HEK293T (cell line): Measurements from ENCODE around the gene C6orf89.

Experiments
- CTCF ChIA-PET: fragments of 350-600 bp; formaldehyde crosslinking; extraction: SDS; loops from one replicate; lab custom pipeline; 2021; ENCODE audit warnings: antibody characterized with exemption, inconsistent platforms; lab: Yijun Ruan, JAX
- POLR2A ChIA-PET: fragments of 350-600 bp; formaldehyde crosslinking; extraction: SDS; loops from one replicate; lab custom pipeline; 2020; ENCODE audit warnings: antibody characterized with exemption, inconsistent platforms; lab: Yijun Ruan, JAX
- DNase-seq: peaks from one replicate; pipeline ENCODE4 v3.0.0; 2012; ENCODE audit warnings: mixed read lengths; ENCODE audit errors: extremely low spot score
- ARNT ChIP-seq: fragments of 450-650 bp; IDR thresholded peaks from 2 replicates; pipeline ENCODE4 v1.6.1; 2017; ENCODE audit warnings: mild to moderate bottlenecking
- BHLHE40 ChIP-seq: fragments of 450-650 bp; IDR thresholded peaks from 2 replicates; pipeline ENCODE4 v1.6.1; 2016; ENCODE audit warnings: mild to moderate bottlenecking, moderate library complexity, borderline replicate concordance
- CTBP1 ChIP-seq: fragments of 450-650 bp; IDR thresholded peaks from 2 replicates; pipeline ENCODE4 v1.6.1; 2016; ENCODE audit warnings: borderline replicate concordance
- ELF4 ChIP-seq: fragments of 450-650 bp; IDR thresholded peaks from 2 replicates; pipeline ENCODE4 v1.6.1; 2017; ENCODE audit warnings: antibody characterized with exemption
- FOXA1 ChIP-seq: fragments of 450-650 bp; IDR thresholded peaks from 2 replicates; pipeline ENCODE4 v1.6.1; 2016; ENCODE audit warnings: mild to moderate bottlenecking
- FOXK2 ChIP-seq: fragments of 450-650 bp; IDR thresholded peaks from 2 replicates; pipeline ENCODE4 v1.6.1; 2016; ENCODE audit warnings: mild to moderate bottlenecking
- FOXM1 ChIP-seq: fragments of 450-650 bp; IDR thresholded peaks from 2 replicates; pipeline ENCODE4 v1.6.1; 2017; ENCODE audit warnings: mild to moderate bottlenecking, borderline replicate concordance
- HDGF ChIP-seq: fragments of 450-650 bp; IDR thresholded peaks from 2 replicates; pipeline ENCODE4 v1.6.1; 2017; ENCODE audit warnings: antibody characterized with exemption, borderline replicate concordance
- L3MBTL2 ChIP-seq: fragments of 450-650 bp; conservative IDR thresholded peaks from 2 replicates; pipeline ENCODE4 v1.6.1; 2016; ENCODE audit warnings: mild to moderate bottlenecking
- LEF1 ChIP-seq: fragments of 450-650 bp; IDR thresholded peaks from 2 replicates; pipeline ENCODE4 v1.6.1; 2017; ENCODE audit warnings: mild to moderate bottlenecking, borderline replicate concordance
- NFRKB ChIP-seq: fragments of 450-650 bp; IDR thresholded peaks from 2 replicates; pipeline ENCODE4 v1.6.1; 2016; ENCODE audit warnings: mild to moderate bottlenecking, moderate library complexity
- PKNOX1 ChIP-seq: fragments of 450-650 bp; IDR thresholded peaks from 2 replicates; pipeline ENCODE4 v1.6.1; 2016
- SP1 ChIP-seq: fragments of 450-650 bp; IDR thresholded peaks from 2 replicates; pipeline ENCODE4 v1.6.1; 2017
- SUZ12 ChIP-seq: fragments of 450-650 bp; IDR thresholded peaks from 2 replicates; pipeline ENCODE4 v1.6.1; 2016; ENCODE audit warnings: mild to moderate bottlenecking
- TARDBP ChIP-seq: fragments of 450-650 bp; IDR thresholded peaks from 2 replicates; pipeline ENCODE4 v1.6.1; 2016
- ZNF384 ChIP-seq: fragments of 450-650 bp; IDR thresholded peaks from 2 replicates; pipeline ENCODE4 v1.6.1; 2016

Gene C6orf89

GRCh38 chr6:36904114-36904513, 18.4 kb downstream of the C6orf89 start:
- no peak for DNase-seq
- TF ChIP-seq PKNOX1: no peak
- ChIA-PET CTCF (no interaction called here), POLR2A (no interaction called here)

GRCh38 chr6:36904851-36905393, 19.2 kb downstream of the C6orf89 start:
- TF ChIP-seq ARNT (no peak), BHLHE40 (no peak), NFRKB (no peak), ZNF384 (no peak), SUZ12 (no peak), FOXK2 (no peak), SP1 (no peak), FOXA1 (no peak), CTBP1 (no peak), PKNOX1 (no peak), ELF4 (no peak), LEF1 (no peak), HDGF (no peak), FOXM1 (no peak), L3MBTL2 (no peak)
- DNase-seq: no peak
- CTCF ChIA-PET: no interaction called here

GRCh38 chr6:36906539-36907325, 21.0 kb downstream of the C6orf89 start:
- CTCF ChIA-PET: no interaction called here
- POLR2A ChIA-PET: interaction anchor here (2.1 kb wide), 1 partner anchor 31 kb away, joined by 4 read pairs; no protein-coding TSS in a partner anchor
- TF ChIP-seq FOXK2: no peak
- no peak for TF ChIP-seq ZNF384
- TF ChIP-seq PKNOX1: no peak
- no peak for TF ChIP-seq ARNT
- TF ChIP-seq SUZ12: no peak
- no peak for TF ChIP-seq TARDBP
- no peak for DNase-seq

More at GRCh38 chr6:36904851-36905393, 19.2 kb downstream of the C6orf89 start:
- POLR2A ChIA-PET: interaction anchor here (2.1 kb wide), 1 partner anchor 29 kb away, joined by 4 read pairs; no protein-coding TSS in a partner anchor

GRCh38 chr6:36907781-36908180, 22.0 kb downstream of the C6orf89 start:
- DNase-seq: no peak
- POLR2A ChIA-PET: no interaction called here
- CTCF ChIA-PET: no interaction called here
- no peak for TF ChIP-seq NFRKB
- no peak for TF ChIP-seq ELF4
- TF ChIP-seq TARDBP: no peak
- TF ChIP-seq PKNOX1: no peak
- no peak for TF ChIP-seq FOXK2

GRCh38 chr6:36908747-36909146, 23.0 kb downstream of the C6orf89 start:
- TF ChIP-seq NFRKB (no peak), SP1 (no peak)
- ChIA-PET CTCF (no interaction called here), POLR2A (no interaction called here)
- DNase-seq: no peak

GRCh38 chr6:36912030-36912454, 26.3 kb downstream of the C6orf89 start:
- POLR2A ChIA-PET: no interaction called here
- DNase-seq: no peak
- CTCF ChIA-PET: no interaction called here
- TF ChIP-seq FOXM1 (no peak), ELF4 (no peak), ZNF384 (no peak), FOXK2 (no peak), LEF1 (no peak), CTBP1 (no peak), NFRKB (no peak), L3MBTL2 (no peak)
